UCSD-AML1 (cell line): ENCODE data around the gene NXPH4.

Source experiments
- DNase-seq: peaks from one replicate; lab custom pipeline; 2025; ENCODE audit not compliant: unreplicated experiment; lab: John Stamatoyannopoulos, UW

Gene NXPH4

GRCh38 chr12:57203201-57203600, 13.4 kb upstream of the NXPH4 start:
- DNase-seq: no peak

GRCh38 chr12:57203791-57204190, 12.8 kb upstream of the NXPH4 start:
- no peak for DNase-seq

GRCh38 chr12:57204454-57204853, 12.1 kb upstream of the NXPH4 start:
- no peak for DNase-seq

GRCh38 chr12:57205186-57205585, 11.4 kb upstream of the NXPH4 start:
- DNase-seq: no peak

- DNase-seq: no peak
Observed at GRCh38 chr12:57205931-57206330, 10.7 kb upstream of the NXPH4 start.

GRCh38 chr12:57207731-57208630, 8.6 kb upstream of the NXPH4 start:
- no peak for DNase-seq

- no peak for DNase-seq
Observed at GRCh38 chr12:57208631-57209282, 7.8 kb upstream of the NXPH4 start.

- DNase-seq: no peak
Observed at GRCh38 chr12:57209916-57210315, 6.7 kb upstream of the NXPH4 start.

GRCh38 chr12:57210461-57210860, 6.1 kb upstream of the NXPH4 start:
- DNase-seq: no peak

GRCh38 chr12:57210926-57211692, 5.5 kb upstream of the NXPH4 start:
- DNase-seq: no peak

- no peak for DNase-seq
Observed at GRCh38 chr12:57211791-57212700, 4.5 kb upstream of the NXPH4 start.

- DNase-seq: no peak
Observed at GRCh38 chr12:57212701-57213057, 3.9 kb upstream of the NXPH4 start.

- peak; percentile 82 for DNase-seq
Observed at GRCh38 chr12:57213058-57213715, 3.4 kb upstream of the NXPH4 start.

GRCh38 chr12:57213763-57214397, 2.7 kb upstream of the NXPH4 start:
- DNase-seq: no peak

GRCh38 chr12:57214398-57214781, 2.2 kb upstream of the NXPH4 start:
- DNase-seq: peak; percentile 70

GRCh38 chr12:57215065-57215464, 1.5 kb upstream of the NXPH4 start:
- DNase-seq: no peak

- no peak for DNase-seq
Observed at GRCh38 chr12:57215668-57216013, 953 bp upstream of the NXPH4 start.

- DNase-seq: no peak
Observed at GRCh38 chr12:57216921-57217879, 606 bp downstream of the NXPH4 start.
